Upper lobe of right lung (tissue), 1 donor: ENCODE results near the gene ERVH48-1. TPM values are rescaled to one million over a fixed set of nuclear protein-coding genes. Genes with fewer than 3 reads are reported as not detected.
"Not testable (repeated sequence)": the region's sequence is repeated elsewhere in the genome, so short reads cannot be mapped to it uniquely, and the experiment has no call there.

ENCODE experiments used
- ATAC-seq: fragments of 200-7000 bp; cut with Tn5 transposase; one replicate; pipeline ENCODE4 v1.9.1; 2020; ENCODE audit warnings: mild to moderate bottlenecking, moderate library complexity
- DNase-seq: peaks from one replicate; pipeline ENCODE4 v3.0.0-alpha.2; 2020
- H3K27ac ChIP-seq: fragments of 200-600 bp; one replicate; pipeline ENCODE4 v1.8.0; 2022
- H3K27me3 ChIP-seq: fragments of 200-600 bp; one replicate; pipeline ENCODE4 v1.8.0; 2022; ENCODE audit warnings: mild to moderate bottlenecking
- H3K36me3 ChIP-seq: fragments of 200-600 bp; one replicate; pipeline ENCODE4 v1.8.0; 2022
- H3K4me1 ChIP-seq: fragments of 200-600 bp; one replicate; pipeline ENCODE4 v1.8.0; 2022
- H3K4me3 ChIP-seq: fragments of 200-600 bp; one replicate; pipeline ENCODE4 v1.8.0; 2022; ENCODE audit warnings: mild to moderate bottlenecking
- H3K9me3 ChIP-seq: fragments of 200-600 bp; one replicate; pipeline ENCODE4 v1.8.0; 2022
- intact Hi-C: fragments of 100-400 bp; cut with DNase I; formaldehyde crosslinking; loops from one replicate; pipeline ENCODE4 v1.11.0; 2022
- total RNA-seq: library from RNA; stranded (reverse); fragmentation: NEBNext Ultra II Directional; extraction: Animal tissue kit (Norgen Biotek cat#: 25700); gene quantifications from one replicate; pipeline ENCODE4 v1.2.1, GENCODE V29; 2021
- TF ChIP-seq, protein P1 (sequence below): fragments of 200-600 bp; IDR thresholded peaks from one replicate; pipeline ENCODE4 v1.8.0; 2022; ENCODE audit warnings: antibody characterized with exemption
- donor health status: DM: no; HTN: yes; CAD: no; lungs with severe emphysema.

ERVH48-1 gene
- total RNA-seq, 1 donor from 2014 or later: not detected

DNA sequence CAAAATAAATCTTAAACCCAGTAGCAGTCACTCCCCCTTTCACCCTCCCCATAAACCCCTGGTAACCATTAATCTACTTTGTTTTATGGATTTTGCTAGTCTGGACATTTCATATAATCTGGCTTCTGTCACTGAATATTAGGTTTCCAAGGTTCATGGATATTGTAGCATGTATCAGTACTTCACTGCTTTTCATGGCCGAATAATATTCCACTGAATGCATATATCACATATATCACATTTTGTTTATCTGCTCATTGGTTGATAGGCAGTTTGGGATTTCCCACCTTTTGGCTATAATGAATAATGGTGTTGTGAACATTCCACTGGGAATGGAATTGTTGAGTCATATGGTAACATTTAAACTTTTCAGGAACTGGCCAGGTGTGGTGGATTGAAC is 41.5 kb downstream of the ERVH48-1 start:
- no peaks in the 10 kb centered on the region for H3K9me3 ChIP-seq
- H3K27ac ChIP-seq: no peak overlapping the region
- no peak overlapping the region for H3K4me3 ChIP-seq
- no peaks in the 10 kb centered on the region for H3K27me3 ChIP-seq
- DNase-seq (no peak), ATAC-seq (no peak)
- intact Hi-C loops: no loop called here
- H3K4me1 ChIP-seq: peaks cover 5% of the 10 kb centered on the region
- H3K36me3 ChIP-seq: no peaks in the 10 kb centered on the region
- TF ChIP-seq, protein P1, sequence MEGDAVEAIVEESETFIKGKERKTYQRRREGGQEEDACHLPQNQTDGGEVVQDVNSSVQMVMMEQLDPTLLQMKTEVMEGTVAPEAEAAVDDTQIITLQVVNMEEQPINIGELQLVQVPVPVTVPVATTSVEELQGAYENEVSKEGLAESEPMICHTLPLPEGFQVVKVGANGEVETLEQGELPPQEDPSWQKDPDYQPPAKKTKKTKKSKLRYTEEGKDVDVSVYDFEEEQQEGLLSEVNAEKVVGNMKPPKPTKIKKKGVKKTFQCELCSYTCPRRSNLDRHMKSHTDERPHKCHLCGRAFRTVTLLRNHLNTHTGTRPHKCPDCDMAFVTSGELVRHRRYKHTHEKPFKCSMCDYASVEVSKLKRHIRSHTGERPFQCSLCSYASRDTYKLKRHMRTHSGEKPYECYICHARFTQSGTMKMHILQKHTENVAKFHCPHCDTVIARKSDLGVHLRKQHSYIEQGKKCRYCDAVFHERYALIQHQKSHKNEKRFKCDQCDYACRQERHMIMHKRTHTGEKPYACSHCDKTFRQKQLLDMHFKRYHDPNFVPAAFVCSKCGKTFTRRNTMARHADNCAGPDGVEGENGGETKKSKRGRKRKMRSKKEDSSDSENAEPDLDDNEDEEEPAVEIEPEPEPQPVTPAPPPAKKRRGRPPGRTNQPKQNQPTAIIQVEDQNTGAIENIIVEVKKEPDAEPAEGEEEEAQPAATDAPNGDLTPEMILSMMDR: no peak

DNA sequence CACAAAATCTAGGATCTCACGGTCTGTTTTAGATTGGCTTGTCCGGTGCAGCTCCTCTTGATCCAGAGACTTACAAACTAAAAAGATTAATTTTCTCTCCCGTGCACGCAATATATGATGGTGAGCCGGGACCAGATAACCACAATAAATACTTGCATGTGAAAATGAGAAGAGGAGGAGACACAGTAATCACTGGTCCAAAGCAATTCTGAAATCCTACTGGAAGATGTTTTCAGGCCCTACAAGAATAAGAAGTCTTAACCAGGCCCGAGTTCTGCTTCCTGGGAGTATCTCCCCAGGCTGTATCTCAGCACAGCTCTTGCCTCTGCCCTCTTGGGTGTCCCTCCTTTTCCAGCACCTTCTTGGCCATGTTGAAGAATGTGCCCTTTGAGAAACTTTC is 45.1 kb downstream of the ERVH48-1 start:
- H3K27ac ChIP-seq: no peak overlapping the region
- DNase-seq: no peak
- TF ChIP-seq, protein P1: no peak
- H3K9me3 ChIP-seq: no peaks in the 10 kb centered on the region
- peaks cover 12% of the 10 kb centered on the region for H3K4me1 ChIP-seq
- peaks cover 12% of the 10 kb centered on the region for H3K36me3 ChIP-seq
- intact Hi-C loops: no loop called here
- H3K27me3 ChIP-seq: no peaks in the 10 kb centered on the region
- H3K4me3 ChIP-seq: peak overlapping the region; percentile 95
- no peak for ATAC-seq

DNA sequence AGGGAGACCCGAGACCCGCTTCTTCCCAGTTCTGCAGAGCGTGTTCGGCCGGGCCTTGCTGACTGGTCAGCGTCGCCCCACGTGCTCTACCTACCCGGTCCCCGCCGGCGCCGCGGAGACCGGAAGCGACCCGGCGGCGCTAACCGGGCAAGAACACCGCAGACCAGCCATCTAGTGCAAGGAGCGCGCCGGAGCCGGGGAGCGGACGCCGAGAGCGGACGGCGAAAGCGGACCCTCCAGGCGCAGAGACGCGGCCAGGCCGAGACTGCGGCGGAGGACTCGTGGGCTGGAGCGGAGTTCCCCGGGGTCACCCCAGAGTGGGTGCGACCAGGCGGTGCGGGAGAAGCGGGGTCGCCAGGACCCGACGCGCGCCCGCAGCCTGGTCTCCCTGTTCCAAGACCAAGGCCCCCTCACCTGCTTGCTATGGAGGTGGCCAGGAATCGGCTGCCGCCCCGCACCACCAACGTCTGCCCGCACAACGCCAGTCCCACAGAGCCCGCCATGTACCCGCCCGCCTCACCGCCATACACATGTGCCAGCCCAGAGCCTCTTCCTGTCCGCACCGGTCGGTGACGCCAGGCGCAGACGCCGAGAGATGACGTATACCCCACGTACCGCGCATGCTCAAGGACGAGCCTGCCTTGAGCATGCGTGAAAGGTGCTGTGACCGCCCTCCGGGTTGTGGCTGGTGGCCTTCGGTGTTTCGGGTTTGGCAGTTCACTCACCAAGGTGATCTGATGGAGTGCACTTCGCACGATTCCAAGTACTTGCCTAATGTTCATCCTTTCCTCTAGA is 46.2 kb downstream of the ERVH48-1 start, which contains the start of gene WDR4:
Gene WDR4 (minus strand): TSS at position 547 of the 795 bp plus-strand sequence. CDS start 44 bp downstream, at position 503.
- intact Hi-C loops: no loop called here
- H3K27ac ChIP-seq: peak within 1 kb of the TSS; percentile 92

DNA sequence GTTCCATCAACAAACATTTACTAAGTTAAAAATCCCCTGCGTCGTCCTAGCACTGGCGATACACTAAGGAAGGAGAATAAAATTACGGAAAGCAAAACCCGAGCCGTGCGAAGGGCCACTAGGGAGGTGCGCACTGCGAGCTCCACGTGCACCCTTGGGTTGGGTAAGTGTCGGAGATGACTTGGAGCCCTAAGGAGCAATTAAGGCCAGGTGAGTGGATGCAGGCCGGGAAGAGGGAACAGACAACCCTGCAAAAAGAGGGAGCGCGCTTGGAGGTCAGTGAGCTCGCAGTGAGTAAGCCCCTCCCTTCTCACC is 46.8 kb downstream of the ERVH48-1 start:
- no peaks in the 10 kb centered on the region for H3K9me3 ChIP-seq
- ATAC-seq (peak; percentile 43), DNase-seq (no peak)
- peaks cover 12% of the 10 kb centered on the region for H3K4me1 ChIP-seq
- H3K27ac ChIP-seq: peak overlapping the region; percentile 92
- TF ChIP-seq, protein P1: no peak
- intact Hi-C loops: no loop called here
- peaks cover 28% of the 10 kb centered on the region for H3K36me3 ChIP-seq
- H3K4me3 ChIP-seq: peak overlapping the region; percentile 95
- H3K27me3 ChIP-seq: no peaks in the 10 kb centered on the region

More for the DNA sequence above, 46.2 kb downstream of the ERVH48-1 start, which contains the start of gene WDR4:
- H3K36me3 ChIP-seq: peaks cover 23% of the 10 kb centered on the region
- H3K9me3 ChIP-seq: no peaks in the 10 kb centered on the region
- peak within 1 kb of the TSS; percentile 95 for H3K4me3 ChIP-seq
- DNase-seq (peak; percentile 98), ATAC-seq (peak; percentile 98)
- TF ChIP-seq, protein P1: no peak
- H3K4me1 ChIP-seq: peaks cover 12% of the 10 kb centered on the region
- no peaks in the 10 kb centered on the region for H3K27me3 ChIP-seq

DNA sequence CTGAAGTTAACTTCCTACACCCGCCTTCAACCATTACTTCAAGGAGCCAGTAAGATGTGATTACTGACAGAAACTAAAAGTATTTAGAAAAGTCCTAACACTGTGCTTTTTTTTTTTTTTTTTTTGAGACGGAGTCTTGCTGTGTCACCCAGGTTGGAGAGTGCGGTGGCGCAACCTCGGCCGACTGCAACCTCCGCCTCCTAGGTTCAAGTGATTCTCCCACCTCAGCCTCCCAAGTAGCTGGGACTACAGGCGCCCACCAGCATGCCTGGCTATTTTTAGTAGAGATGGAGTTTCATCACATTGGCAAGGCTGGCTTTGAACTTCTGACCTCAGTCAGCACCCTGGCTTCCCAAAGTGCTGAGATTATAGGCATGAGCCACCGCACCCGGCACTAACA is 49.6 kb downstream of the ERVH48-1 start:
- intact Hi-C loops, H3K27me3 ChIP-seq, H3K9me3 ChIP-seq, DNase-seq, ATAC-seq, H3K4me3 ChIP-seq, H3K27ac ChIP-seq: not testable (repeated sequence)
- Histone ChIP-seq H3K4me1 (peaks cover 12% of the 10 kb centered on the region), H3K36me3 (peaks cover 56% of the 10 kb centered on the region)

DNA sequence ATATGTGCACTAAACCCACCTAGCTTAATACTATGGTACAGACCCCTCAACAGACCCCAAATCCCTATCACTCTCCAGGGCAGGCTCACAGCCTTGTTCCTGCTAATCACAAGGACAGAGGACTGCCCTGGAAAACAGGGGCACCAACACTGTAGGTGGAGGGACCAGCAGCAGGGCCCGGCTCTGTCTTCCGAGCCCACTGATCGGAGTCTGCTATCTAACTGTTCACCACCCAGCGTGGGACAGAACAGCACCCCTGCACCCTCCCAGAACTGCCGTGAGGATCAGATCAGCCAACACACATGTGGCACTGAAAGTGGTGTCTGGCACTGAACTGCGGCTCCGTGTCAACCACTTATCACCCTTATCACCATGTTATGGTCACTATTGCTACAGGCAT is 52.3 kb downstream of the ERVH48-1 start:
- peak; percentile 33 for DNase-seq
- no peaks in the 10 kb centered on the region for H3K27me3 ChIP-seq
- peaks cover 83% of the 10 kb centered on the region for H3K36me3 ChIP-seq
- peaks cover 2% of the 10 kb centered on the region for H3K4me1 ChIP-seq
- H3K27ac ChIP-seq: no peak overlapping the region
- no peaks in the 10 kb centered on the region for H3K9me3 ChIP-seq
- TF ChIP-seq, protein P1: no peak
- H3K4me3 ChIP-seq: no peak overlapping the region
- peak; percentile 20 for ATAC-seq
- intact Hi-C loops: no loop called here
